K562 (cell line): ENCODE measurements around the gene HEBP2. TPM values are rescaled to one million over a fixed set of nuclear protein-coding genes. Genes with fewer than 3 reads are reported as not detected.

Experiments
- ATAC-seq: fragments of 200-7000 bp; cut with Tn5 transposase; 3 replicates; pipeline ENCODE4 v1.9.1; 2020; ENCODE audit warnings: moderate library complexity
- BruUV-seq: library from RNA; stranded (reverse); fragments of 400-500 nt; replicated peaks from 2 replicates; lab custom pipeline; 2021; lab: Mats Ljungman, UMichigan
- CTCF ChIA-PET: fragments of 300-600 bp; formaldehyde crosslinking; extraction: SDS; loops from one replicate; lab custom pipeline; 2021; ENCODE audit warnings: low intra/inter-chr PET ratio; lab: Yijun Ruan, JAX
- POLR2A ChIA-PET: fragments of 300-600, 350-650 bp; sonication (Branson Sonifier 250); formaldehyde crosslinking; extraction: SDS; loops from one replicate; lab custom pipeline; 2021; ENCODE audit warnings: antibody characterized with exemption, inconsistent platforms; lab: Yijun Ruan, JAX
- DNase-seq, 4 experiments: peaks; one replicate each; pipeline versions ENCODE4 v3.0.0 to v3.0.0-alpha.2; 2011 to 2018; ENCODE audit warnings: low spot score in 3 of 4, mixed read lengths in 3 of 4; ENCODE audit errors: extremely low read depth in 1 of 4
- FAIRE-seq: peaks from 2 replicates; lab custom pipeline; 2011; peaks lifted over from hg19 to GRCh38; lab: Jason Lieb, UNC
- H2AFZ ChIP-seq: 2 replicates; pipeline ENCODE4 v1.6.0; 2011; ENCODE audit warnings: low read depth, low read length, control low read depth, inconsistent platforms
- H3K27ac ChIP-seq: fragments of 200-600 bp; 3 replicates; pipeline ENCODE4 v1.8.0; 2011; ENCODE audit warnings: low read depth, mild to moderate bottlenecking, control low read depth, inconsistent platforms, low read length, moderate library complexity, mixed read lengths; ENCODE audit errors: extremely low read depth
- H3K27me3 ChIP-seq, 2 experiments: fragments of 300-600 bp in 1 of 2; 2 replicates in 1 of 2; 3 replicates in 1 of 2; pipeline versions ENCODE4 v1.6.0 to v1.8.0; 2011; ENCODE audit warnings: inconsistent platforms in 2 of 2, low read length in 2 of 2, mild to moderate bottlenecking in 1 of 2, mixed read lengths in 1 of 2, moderate library complexity in 1 of 2; ENCODE audit not compliant: control insufficient read depth in 2 of 2, insufficient read depth in 2 of 2
- H3K36me3 ChIP-seq: fragments of 300-600 bp; 3 replicates; pipeline ENCODE4 v1.8.0; 2011; ENCODE audit warnings: mild to moderate bottlenecking, low read length, inconsistent platforms; ENCODE audit not compliant: control insufficient read depth, insufficient read depth
- H3K4me1 ChIP-seq, 2 experiments: fragments of 200-600 bp in 1 of 2; replicated peaks in 1 of 2; 2 replicates in 1 of 2; 3 replicates in 1 of 2; pipeline versions ENCODE4 v1.5.1 to v1.8.0; 2011; ENCODE audit warnings: inconsistent platforms in 2 of 2, low read length in 2 of 2, mild to moderate bottlenecking in 1 of 2, mixed read lengths in 1 of 2, moderate library complexity in 1 of 2; ENCODE audit not compliant: control insufficient read depth in 2 of 2, insufficient read depth in 2 of 2
- H3K4me2 ChIP-seq: 2 replicates; pipeline ENCODE4 v1.6.1; 2011; ENCODE audit warnings: low read length, control low read depth, inconsistent platforms, mixed read lengths; ENCODE audit not compliant: insufficient read depth
- H3K4me3 ChIP-seq: fragments of 200-600 bp; sonication (generic), shearing (Covaris generic); 2 replicates; pipeline ENCODE4 v1.5.1; 2016; ENCODE audit warnings: control low read depth, inconsistent platforms
- H3K79me2 ChIP-seq: fragments of 200-600 bp; 3 replicates; pipeline ENCODE4 v1.8.0; 2011; ENCODE audit warnings: low read length, inconsistent platforms; ENCODE audit not compliant: control insufficient read depth, insufficient read depth
- H3K9ac ChIP-seq, 2 experiments: 2 replicates each; pipeline versions ENCODE4 v1.6.0 to v1.6.1; 2011; ENCODE audit warnings: low read depth in 2 of 2, low read length in 2 of 2, control low read depth in 1 of 2, inconsistent platforms in 1 of 2, mild to moderate bottlenecking in 1 of 2, mixed read lengths in 1 of 2; ENCODE audit not compliant: insufficient read depth in 1 of 2
- H3K9me1 ChIP-seq: one replicate; pipeline ENCODE4 v1.6.0; 2011; ENCODE audit warnings: inconsistent platforms, mild to moderate bottlenecking, low read length, moderate library complexity; ENCODE audit not compliant: control insufficient read depth, insufficient read depth
- H3K9me3 ChIP-seq: replicated peaks from 2 replicates; pipeline ENCODE4 v1.5.1; 2011; ENCODE audit warnings: low read depth, low read length, inconsistent platforms; ENCODE audit not compliant: control insufficient read depth, insufficient read depth
- H4K20me1 ChIP-seq: replicated peaks from 2 replicates; pipeline ENCODE4 v1.6.1; 2011; ENCODE audit warnings: low read length, inconsistent platforms, mixed read lengths; ENCODE audit not compliant: control insufficient read depth, insufficient read depth
- BACH1 ChIP-seq: fragments of 200-800 bp; sonication (Bioruptor generic); IDR thresholded peaks from 2 replicates; pipeline ENCODE4 v1.6.1; 2016; ENCODE audit warnings: missing genetic modification characterization, missing compliant biosample characterization
- BRF1 ChIP-seq: IDR thresholded peaks from 3 replicates; pipeline ENCODE4 v1.6.1; 2011; ENCODE audit warnings: borderline replicate concordance, mild to moderate bottlenecking; ENCODE audit not compliant: insufficient read length; ENCODE audit errors: extremely low read depth
- NR2C1 ChIP-seq, 2 experiments: fragments of 450-650 bp; IDR thresholded peaks; 2 replicates each; pipeline ENCODE4 v1.6.1; 2017; ENCODE audit warnings: mild to moderate bottlenecking in 2 of 2, antibody characterized with exemption in 1 of 2, inconsistent platforms in 1 of 2, missing compliant biosample characterization in 1 of 2, missing genetic modification characterization in 1 of 2
- NR2C2 ChIP-seq, 2 experiments: fragments of 200-800 bp in 1 of 2; sonication (Bioruptor generic) in 1 of 2; sonication (generic) in 1 of 2; formaldehyde crosslinking in 1 of 2; IDR thresholded peaks; 2 replicates each; pipeline versions ENCODE4 v1.6.1 to v1.8.0; 2016 to 2022; ENCODE audit warnings: mild to moderate bottlenecking in 1 of 2, missing compliant biosample characterization in 1 of 2, missing genetic modification characterization in 1 of 2, missing genetic modification reagents in 1 of 2
- NR4A1 ChIP-seq, 2 experiments: fragments of 250-450 bp in 1 of 2; fragments of 450-650 bp in 1 of 2; sonication (Bioruptor Pico) in 1 of 2; IDR thresholded peaks; 2 replicates each; pipeline versions ENCODE4 v1.4.0 to v1.6.1; 2016 to 2020; ENCODE audit warnings: mild to moderate bottlenecking in 2 of 2, missing compliant biosample characterization in 1 of 2, missing genetic modification characterization in 1 of 2, moderate library complexity in 1 of 2
- PBX2 ChIP-seq, 2 experiments: IDR thresholded peaks in 1 of 2; conservative IDR thresholded peaks in 1 of 2; 2 replicates each; pipeline ENCODE4 v1.6.1; 2016; ENCODE audit warnings: low read depth in 2 of 2, mild to moderate bottlenecking in 1 of 2, missing compliant biosample characterization in 1 of 2, missing genetic modification characterization in 1 of 2, moderate library complexity in 1 of 2
- PHF8 ChIP-seq: fragments of 200-600 bp; sonication (generic); IDR thresholded peaks from 2 replicates; pipeline ENCODE4 v1.6.1; 2012; ENCODE audit warnings: mixed run types, mild to moderate bottlenecking, inconsistent platforms, low read length, moderate library complexity, borderline replicate concordance
- SIN3B ChIP-seq: fragments of 450-650 bp; IDR thresholded peaks from 2 replicates; pipeline ENCODE4 v1.6.1; 2017; ENCODE audit warnings: low read depth, mild to moderate bottlenecking, moderate library complexity
- ZC3H8 ChIP-seq: fragments of 450-650 bp; IDR thresholded peaks from 2 replicates; pipeline ENCODE4 v1.6.1; 2017
- WGBS: fragments of 100-300 bp; shearing (Covaris generic); methylation state at CpG from one replicate; pipeline ENCODE4 v1.1.6; 2016; ENCODE audit warnings: low coverage, mixed read lengths; ENCODE audit not compliant: insufficient coverage; ENCODE audit errors: missing lambda C conversion rate; 5-methylcytosine and 5-hydroxymethylcytosine counted together
- in situ Hi-C: fragments of 300-500 bp; cut with MboI; formaldehyde crosslinking; loops from 4 replicates; pipeline ENCODE4 v1.15.0; 2018; ENCODE audit warnings: inconsistent platforms, mixed read lengths
- intact Hi-C: fragments of 100-400 bp; cut with micrococcal nuclease; formaldehyde crosslinking; loops from 2 replicates; pipeline ENCODE4 v1.14.2; 2022
- polyA plus RNA-seq, 8 experiments: library from polyadenylated mRNA; depleted of rRNA in 4 of 8; stranded (reverse) in 5 of 8; unstranded in 3 of 8; fragments of >200 nt; fragmentation: Nextera tagmentation in 2 of 8; fragmentation: Illumina TruSeq in 1 of 8; extraction: Ambion mirVana in 2 of 8; extraction: Trizol in 1 of 8; gene quantifications; 2 replicates each; pipeline versions ENCODE4 v1.2.1 to v1.2.3, GENCODE V29; 2011 to 2014; ENCODE audit warnings: inconsistent platforms in 1 of 8, missing spikeins in 1 of 8
- total RNA-seq, 7 experiments: library from RNA; depleted of rRNA in 6 of 7; stranded (reverse); fragments of >200 nt in 6 of 7; fragmentation: Illumina TruSeq in 2 of 7; extraction: Trizol in 2 of 7; gene quantifications; 2 replicates each; pipeline versions ENCODE4 v1.2.1 to v1.2.3, GENCODE V29; 2011 to 2021; ENCODE audit warnings: low replicate concordance in 1 of 7
- TF ChIP-seq, protein P1 (sequence below): fragments of 450-650 bp; IDR thresholded peaks from 2 replicates; pipeline ENCODE4 v1.7.0; 2016; ENCODE audit warnings: borderline replicate concordance
- TF ChIP-seq, protein P2 (sequence below): fragments of 250-450 bp; sonication (Bioruptor Pico); IDR thresholded peaks from 2 replicates; pipeline ENCODE4 v1.4.0; 2020; ENCODE audit warnings: mild to moderate bottlenecking, moderate library complexity
- TF ChIP-seq, protein P3 (sequence below): sonication (generic); formaldehyde crosslinking; IDR thresholded peaks from 2 replicates; pipeline ENCODE4 v1.5.0; 2020; ENCODE audit warnings: missing genetic modification reagents

Gene HEBP2
- total and polyA plus RNA-seq, 9 of the 15 experiments (the other 6 are each of a cell fraction or from before 2014, with no cell fraction given), result 8.5 to 63.7 (median 36.9) TPM

GRCh38 chr6:138374815-138375214 lies 29.2 kb upstream of the HEBP2 start:
- intact Hi-C loops, result no loop called here
- H2AFZ ChIP-seq, result no peak overlapping the region
- H3K4me2 ChIP-seq, result no peak overlapping the region
- no TSS peak for BruUV-seq
- H3K27ac ChIP-seq, result no peak overlapping the region
- H3K79me2 ChIP-seq, result no peaks in the 10 kb centered on the region
- no peaks in the 10 kb centered on the region for H3K9me3 ChIP-seq
- no peak for ATAC-seq
- in situ Hi-C loops, result no loop called here
- CTCF ChIA-PET, result no interaction called here
- peaks cover 8 to 10% of the 10 kb centered on the region in 2 experiments; a peak in 4 of 5 replicates for H3K27me3 ChIP-seq
- no peak overlapping the region for H3K4me3 ChIP-seq
- H3K9ac ChIP-seq, result no peak overlapping the region
- peaks cover 4 to 20% of the 10 kb centered on the region in 2 experiments for H3K4me1 ChIP-seq
- FAIRE-seq, result no peak
- WGBS, result 0% methylated on average over 2 of the region's 2 CpGs
- H3K36me3 ChIP-seq, result no peaks in the 10 kb centered on the region
- no peaks in the 10 kb centered on the region for H3K9me1 ChIP-seq
- DNase-seq, result no peak
- no peaks in the 10 kb centered on the region for H4K20me1 ChIP-seq
- POLR2A ChIA-PET, result no interaction called here
- no peak for TF ChIP-seq NR2C2 (CRISPR knock-in tag; IDR thresholded peaks at IDR 0.05)
- TF ChIP-seq NR2C2 (tag; IDR thresholded peaks at IDR 0.05), result 0 out of 2 replicates have a peak, but pooled peaks have one; percentile 15
- no peak for TF ChIP-seq ZC3H8
- TF ChIP-seq NR4A1 (CRISPR knock-in tag; IDR thresholded peaks at IDR 0.05), result no peak
- peak; percentile 60 for TF ChIP-seq NR4A1 (tag; IDR thresholded peaks at IDR 0.05)
- no peak for TF ChIP-seq BRF1
- TF ChIP-seq PHF8, result no peak
- TF ChIP-seq, protein P1, sequence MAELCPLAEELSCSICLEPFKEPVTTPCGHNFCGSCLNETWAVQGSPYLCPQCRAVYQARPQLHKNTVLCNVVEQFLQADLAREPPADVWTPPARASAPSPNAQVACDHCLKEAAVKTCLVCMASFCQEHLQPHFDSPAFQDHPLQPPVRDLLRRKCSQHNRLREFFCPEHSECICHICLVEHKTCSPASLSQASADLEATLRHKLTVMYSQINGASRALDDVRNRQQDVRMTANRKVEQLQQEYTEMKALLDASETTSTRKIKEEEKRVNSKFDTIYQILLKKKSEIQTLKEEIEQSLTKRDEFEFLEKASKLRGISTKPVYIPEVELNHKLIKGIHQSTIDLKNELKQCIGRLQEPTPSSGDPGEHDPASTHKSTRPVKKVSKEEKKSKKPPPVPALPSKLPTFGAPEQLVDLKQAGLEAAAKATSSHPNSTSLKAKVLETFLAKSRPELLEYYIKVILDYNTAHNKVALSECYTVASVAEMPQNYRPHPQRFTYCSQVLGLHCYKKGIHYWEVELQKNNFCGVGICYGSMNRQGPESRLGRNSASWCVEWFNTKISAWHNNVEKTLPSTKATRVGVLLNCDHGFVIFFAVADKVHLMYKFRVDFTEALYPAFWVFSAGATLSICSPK, result no peak
- TF ChIP-seq, protein P2, sequence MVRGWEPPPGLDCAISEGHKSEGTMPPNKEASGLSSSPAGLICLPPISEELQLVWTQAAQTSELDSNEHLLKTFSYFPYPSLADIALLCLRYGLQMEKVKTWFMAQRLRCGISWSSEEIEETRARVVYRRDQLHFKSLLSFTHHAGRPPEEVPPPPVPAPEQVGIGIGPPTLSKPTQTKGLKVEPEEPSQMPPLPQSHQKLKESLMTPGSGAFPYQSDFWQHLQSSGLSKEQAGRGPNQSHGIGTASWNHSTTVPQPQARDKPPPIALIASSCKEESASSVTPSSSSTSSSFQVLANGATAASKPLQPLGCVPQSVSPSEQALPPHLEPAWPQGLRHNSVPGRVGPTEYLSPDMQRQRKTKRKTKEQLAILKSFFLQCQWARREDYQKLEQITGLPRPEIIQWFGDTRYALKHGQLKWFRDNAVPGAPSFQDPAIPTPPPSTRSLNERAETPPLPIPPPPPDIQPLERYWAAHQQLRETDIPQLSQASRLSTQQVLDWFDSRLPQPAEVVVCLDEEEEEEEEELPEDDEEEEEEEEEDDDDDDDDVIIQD (CRISPR knock-in tag), result no peak
- no peak for TF ChIP-seq PBX2 (CRISPR knock-in tag; IDR thresholded peaks at IDR 0.05; ENCODE audit: low read depth)
- no peak for TF ChIP-seq PBX2 (tag; conservative IDR thresholded peaks at IDR 0.05; ENCODE audit: low read depth)
- TF ChIP-seq SIN3B, result no peak
- no peak for TF ChIP-seq NR2C1 (IDR thresholded peaks at IDR 0.05)
- TF ChIP-seq NR2C1 (tag; IDR thresholded peaks at IDR 0.05), result no peak
- TF ChIP-seq, protein P3, sequence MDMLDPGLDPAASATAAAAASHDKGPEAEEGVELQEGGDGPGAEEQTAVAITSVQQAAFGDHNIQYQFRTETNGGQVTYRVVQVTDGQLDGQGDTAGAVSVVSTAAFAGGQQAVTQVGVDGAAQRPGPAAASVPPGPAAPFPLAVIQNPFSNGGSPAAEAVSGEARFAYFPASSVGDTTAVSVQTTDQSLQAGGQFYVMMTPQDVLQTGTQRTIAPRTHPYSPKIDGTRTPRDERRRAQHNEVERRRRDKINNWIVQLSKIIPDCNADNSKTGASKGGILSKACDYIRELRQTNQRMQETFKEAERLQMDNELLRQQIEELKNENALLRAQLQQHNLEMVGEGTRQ (CRISPR knock-in tag), result 0 out of 2 replicates have a peak, but pooled peaks have one; percentile 25
- no peak for TF ChIP-seq BACH1 (tag)
